HEK293T (cell line): ENCODE results near the gene CFAP299.

Experiments used
- ARNT ChIP-seq: fragments of 450-650 bp; IDR thresholded peaks from 2 replicates; pipeline ENCODE4 v1.6.1; 2017; ENCODE audit warnings: mild to moderate bottlenecking
- ELF4 ChIP-seq: fragments of 450-650 bp; IDR thresholded peaks from 2 replicates; pipeline ENCODE4 v1.6.1; 2017; ENCODE audit warnings: antibody characterized with exemption
- FOXA1 ChIP-seq: fragments of 450-650 bp; IDR thresholded peaks from 2 replicates; pipeline ENCODE4 v1.6.1; 2016; ENCODE audit warnings: mild to moderate bottlenecking
- HDGF ChIP-seq: fragments of 450-650 bp; IDR thresholded peaks from 2 replicates; pipeline ENCODE4 v1.6.1; 2017; ENCODE audit warnings: antibody characterized with exemption, borderline replicate concordance
- NFRKB ChIP-seq: fragments of 450-650 bp; IDR thresholded peaks from 2 replicates; pipeline ENCODE4 v1.6.1; 2016; ENCODE audit warnings: mild to moderate bottlenecking, moderate library complexity
- SP1 ChIP-seq: fragments of 450-650 bp; IDR thresholded peaks from 2 replicates; pipeline ENCODE4 v1.6.1; 2017
- SUZ12 ChIP-seq: fragments of 450-650 bp; IDR thresholded peaks from 2 replicates; pipeline ENCODE4 v1.6.1; 2016; ENCODE audit warnings: mild to moderate bottlenecking
- TARDBP ChIP-seq: fragments of 450-650 bp; IDR thresholded peaks from 2 replicates; pipeline ENCODE4 v1.6.1; 2016
- ZNF384 ChIP-seq: fragments of 450-650 bp; IDR thresholded peaks from 2 replicates; pipeline ENCODE4 v1.6.1; 2016
- TF ChIP-seq, protein P1 (sequence below): fragments of 450-650 bp; IDR thresholded peaks from 2 replicates; pipeline ENCODE4 v1.6.1; 2016

DNA sequence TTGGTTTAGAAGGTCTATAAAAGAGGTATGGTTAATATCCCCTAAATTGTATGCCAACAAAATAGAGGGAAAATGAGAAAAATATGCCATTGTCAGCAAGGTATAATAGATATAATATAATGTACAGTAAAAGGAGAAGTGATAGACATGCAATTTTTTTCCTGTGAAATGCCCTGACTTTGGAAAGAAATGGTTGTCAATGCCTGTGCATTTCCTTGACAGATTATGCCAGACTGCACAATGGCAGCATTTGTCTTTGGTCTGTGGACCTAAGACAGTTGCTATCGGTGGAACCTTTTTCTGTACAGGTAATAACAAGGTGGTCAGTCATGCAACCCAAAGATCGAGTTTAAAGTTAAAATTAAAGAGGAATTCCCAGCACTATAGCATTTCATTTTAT is 301.7 kb downstream of the CFAP299 start:
- TF ChIP-seq ZNF384 = no peak
- no peak for TF ChIP-seq SUZ12
- TF ChIP-seq ELF4 = no peak
- no peak for TF ChIP-seq HDGF
- TF ChIP-seq TARDBP = no peak
- TF ChIP-seq, protein P1, sequence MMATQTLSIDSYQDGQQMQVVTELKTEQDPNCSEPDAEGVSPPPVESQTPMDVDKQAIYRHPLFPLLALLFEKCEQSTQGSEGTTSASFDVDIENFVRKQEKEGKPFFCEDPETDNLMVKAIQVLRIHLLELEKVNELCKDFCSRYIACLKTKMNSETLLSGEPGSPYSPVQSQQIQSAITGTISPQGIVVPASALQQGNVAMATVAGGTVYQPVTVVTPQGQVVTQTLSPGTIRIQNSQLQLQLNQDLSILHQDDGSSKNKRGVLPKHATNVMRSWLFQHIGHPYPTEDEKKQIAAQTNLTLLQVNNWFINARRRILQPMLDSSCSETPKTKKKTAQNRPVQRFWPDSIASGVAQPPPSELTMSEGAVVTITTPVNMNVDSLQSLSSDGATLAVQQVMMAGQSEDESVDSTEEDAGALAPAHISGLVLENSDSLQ = no peak
- no peak for TF ChIP-seq SP1
- TF ChIP-seq ARNT = no peak
- no peak for TF ChIP-seq FOXA1
- no peak for TF ChIP-seq NFRKB
